Activated CD4-positive, alpha-beta T cell treated with anti-CD3 and anti-CD28 coated beads for 36 hours (primary cell): Measurements from ENCODE around the gene ARSA. TPM values are rescaled to one million over a fixed set of nuclear protein-coding genes. Genes with fewer than 3 reads are reported as not detected.

Experiments
- ATAC-seq: fragments of 200-7000 bp; cut with Tn5 transposase; one replicate; pipeline ENCODE4 v1.10.0; 2021; ENCODE audit warnings: mild to moderate bottlenecking, moderate library complexity
- CTCF ChIA-PET: fragments of 350-600 bp; sonication (Branson Sonifier 250); formaldehyde crosslinking; loops from one replicate; lab custom pipeline; 2021; ENCODE audit warnings: antibody characterized with exemption; lab: Charles Lee
- POLR2A ChIA-PET: fragments of 350-600 bp; sonication (Branson Sonifier 250); formaldehyde crosslinking; loops from one replicate; lab custom pipeline; 2021; ENCODE audit warnings: antibody characterized with exemption, inconsistent platforms; lab: Charles Lee
- DNase-seq: peaks from one replicate; pipeline ENCODE4 v3.0.0-alpha.2; 2020
- H3K27ac Mint-ChIP-seq: one replicate; pipeline ENCODE4 v1.8.0; 2021; ENCODE audit warnings: mixed read lengths
- H3K27me3 Mint-ChIP-seq: one replicate; pipeline ENCODE4 v1.8.0; 2021; ENCODE audit warnings: mixed read lengths
- H3K36me3 Mint-ChIP-seq: one replicate; pipeline ENCODE4 v1.8.0; 2021; ENCODE audit warnings: low read depth, mixed read lengths
- H3K4me1 Mint-ChIP-seq: one replicate; pipeline ENCODE4 v1.8.0; 2021; ENCODE audit warnings: mixed read lengths
- H3K4me3 Mint-ChIP-seq: one replicate; pipeline ENCODE4 v1.8.0; 2021; ENCODE audit warnings: mild to moderate bottlenecking, moderate library complexity, mixed read lengths
- H3K9me3 Mint-ChIP-seq: one replicate; pipeline ENCODE4 v1.8.0; 2021; ENCODE audit warnings: low read depth, mixed read lengths
- intact Hi-C, 2 experiments: fragments of 100-400 bp; cut with DNase I in 1 of 2; cut with micrococcal nuclease in 1 of 2; formaldehyde crosslinking; loops; one replicate each; pipeline versions ENCODE4 v1.14.2 to v1.15.1; 2022 to 2024; cut with DNase I, micrococcal nuclease
- total RNA-seq, 2 experiments: library from RNA; stranded (reverse); gene quantifications; one replicate each; pipeline ENCODE4 v1.2.3, GENCODE V29; 2021

The ARSA gene
- 10 to 100 TPM; 14.9 to 15.4 TPM for total RNA-seq

- POLR2A ChIA-PET, result no interaction called here
- ATAC-seq (peak; percentile 94), DNase-seq (peak; percentile 87)
- H3K9me3 Mint-ChIP-seq, result no peaks in the 10 kb centered on the region
- intact Hi-C loops, result loop anchor here (1.0 to 5.0 kb wide), 8 partner anchors 16 to 357 kb away; partner anchors contain the start of genes MAPK11 (in 1 of the 2), NCAPH2 (in 1 of the 2), PPP6R2 (in 1 of the 2) and SHANK3 (in 1 of the 2)
- CTCF ChIA-PET, result interaction anchor here (0.8 to 1.3 kb wide), 4 partner anchors 10 to 284 kb away, joined by 3 read pairs; no protein-coding TSS in a partner anchor
- peak within 1 kb of the TSS; percentile 75 for H3K27ac Mint-ChIP-seq
- peak within 1 kb of the TSS; percentile 76 for H3K4me3 Mint-ChIP-seq
- H3K36me3 Mint-ChIP-seq, result peaks cover 2% of the 10 kb centered on the region
- H3K4me1 Mint-ChIP-seq, result peaks cover 16% of the 10 kb centered on the region
- H3K27me3 Mint-ChIP-seq, result no peaks in the 10 kb centered on the region
Observed at GRCh38 chr22:50627642-50628542, at the start of gene ARSA. Gene ARSA (minus strand): TSS chr22:50628152. CDS start chr22:50627779, 373 bp downstream.

- ChIA-PET CTCF (interaction anchor here (1.5 kb wide), 1 partner anchor 14 kb away, joined by 5 read pairs; no protein-coding TSS in a partner anchor), POLR2A (no interaction called here)
- intact Hi-C loops, result no loop called here
- Mint-ChIP-seq H3K27ac (no peak overlapping the region), H3K27me3 (peaks cover 23% of the 10 kb centered on the region), H3K9me3 (no peaks in the 10 kb centered on the region), H3K4me1 (peaks cover 5% of the 10 kb centered on the region), H3K4me3 (no peak overlapping the region), H3K36me3 (no peaks in the 10 kb centered on the region)
- DNase-seq, result no peak
- no peak for ATAC-seq
Observed at GRCh38 chr22:50676661-50677492, 48.9 kb upstream of the ARSA start.

GRCh38 chr22:50676180-50676636, 48.3 kb upstream of the ARSA start:
- POLR2A ChIA-PET, result no interaction called here

GRCh38 chr22:50675553-50676179, 47.7 kb upstream of the ARSA start:
- ChIA-PET POLR2A (no interaction called here), CTCF (interaction anchor here (1.3 to 1.5 kb wide), 2 partner anchors 16 to 21 kb away, joined by 3 to 5 read pairs; no protein-coding TSS in a partner anchor)
- Mint-ChIP-seq H3K36me3 (no peaks in the 10 kb centered on the region), H3K27me3 (peaks cover 27% of the 10 kb centered on the region), H3K4me1 (peaks cover 5% of the 10 kb centered on the region), H3K27ac (no peak overlapping the region), H3K9me3 (no peaks in the 10 kb centered on the region), H3K4me3 (peak overlapping the region; percentile 7)
- ATAC-seq (no peak), DNase-seq (no peak)
- intact Hi-C loops, result no loop called here

More at GRCh38 chr22:50676180-50676636, 48.3 kb upstream of the ARSA start:
- peaks cover 27% of the 10 kb centered on the region for H3K27me3 Mint-ChIP-seq
- intact Hi-C loops, result no loop called here
- DNase-seq (no peak), ATAC-seq (no peak)
- peaks cover 5% of the 10 kb centered on the region for H3K4me1 Mint-ChIP-seq
- CTCF ChIA-PET, result interaction anchor here (1.3 to 1.5 kb wide), 2 partner anchors 15 to 20 kb away, joined by 3 to 5 read pairs; no protein-coding TSS in a partner anchor
- H3K4me3 Mint-ChIP-seq, result no peak overlapping the region
- H3K36me3 Mint-ChIP-seq, result no peaks in the 10 kb centered on the region
- no peaks in the 10 kb centered on the region for H3K9me3 Mint-ChIP-seq
- H3K27ac Mint-ChIP-seq, result no peak overlapping the region

GRCh38 chr22:50674606-50675552, 46.9 kb upstream of the ARSA start:
- Mint-ChIP-seq H3K4me1 (peaks cover 5% of the 10 kb centered on the region), H3K4me3 (peak overlapping the region; percentile 7), H3K36me3 (no peaks in the 10 kb centered on the region), H3K27ac (no peak overlapping the region), H3K27me3 (peaks cover 30% of the 10 kb centered on the region), H3K9me3 (no peaks in the 10 kb centered on the region)
- ATAC-seq (peak; percentile 46), DNase-seq (peak; percentile 37)
- intact Hi-C loops, result loop anchor here in 1 of 2 experiments (5.0 kb wide), 1 partner anchor 48 kb away; the partner anchor contains the start of gene ARSA
- POLR2A ChIA-PET, result no interaction called here
- CTCF ChIA-PET, result interaction anchor here (1.3 kb wide), 1 partner anchor 22 kb away, joined by 3 read pairs; no protein-coding TSS in a partner anchor

- POLR2A ChIA-PET, result no interaction called here
- H3K4me3 Mint-ChIP-seq, result no peak overlapping the region
- no peaks in the 10 kb centered on the region for H3K36me3 Mint-ChIP-seq
- no peaks in the 10 kb centered on the region for H3K9me3 Mint-ChIP-seq
- H3K4me1 Mint-ChIP-seq, result peaks cover 5% of the 10 kb centered on the region
- peaks cover 30% of the 10 kb centered on the region for H3K27me3 Mint-ChIP-seq
- H3K27ac Mint-ChIP-seq, result no peak overlapping the region
- no peak for DNase-seq
- ATAC-seq, result no peak
- intact Hi-C loops, result loop anchor here in 1 of 2 experiments (5.0 kb wide), 1 partner anchor 47 kb away; the partner anchor contains the start of gene ARSA
- CTCF ChIA-PET, result no interaction called here
Observed at GRCh38 chr22:50674130-50674500, 46.2 kb upstream of the ARSA start.

GRCh38 chr22:50673231-50674129, 45.5 kb upstream of the ARSA start:
- DNase-seq (peak; percentile 40), ATAC-seq (no peak)
- Mint-ChIP-seq H3K4me1 (peaks cover 5% of the 10 kb centered on the region), H3K4me3 (no peak overlapping the region), H3K27me3 (peaks cover 30% of the 10 kb centered on the region), H3K36me3 (no peaks in the 10 kb centered on the region), H3K27ac (no peak overlapping the region), H3K9me3 (no peaks in the 10 kb centered on the region)
- POLR2A ChIA-PET, result no interaction called here
- CTCF ChIA-PET, result interaction anchor here (1.3 kb wide), 1 partner anchor 18 kb away, joined by 3 read pairs; no protein-coding TSS in a partner anchor
- intact Hi-C loops, result loop anchor here in 1 of 2 experiments (5.0 kb wide), 1 partner anchor 46 kb away; the partner anchor contains the start of gene ARSA

- peak within 1 kb of the TSS; percentile 3 for H3K4me3 Mint-ChIP-seq
- no peak for DNase-seq
- ChIA-PET CTCF (interaction anchor here (1.3 kb wide), 1 partner anchor 19 kb away, joined by 3 read pairs; no protein-coding TSS in a partner anchor), POLR2A (no interaction called here)
- ATAC-seq, result no peak
- H3K36me3 Mint-ChIP-seq, result no peaks in the 10 kb centered on the region
- H3K9me3 Mint-ChIP-seq, result no peaks in the 10 kb centered on the region
- peaks cover 5% of the 10 kb centered on the region for H3K4me1 Mint-ChIP-seq
- intact Hi-C loops, result loop anchor here in 1 of 2 experiments (5.0 kb wide), 1 partner anchor 45 kb away; the partner anchor contains the start of gene ARSA
- no peak within 1 kb of the TSS for H3K27ac Mint-ChIP-seq
- peaks cover 32% of the 10 kb centered on the region for H3K27me3 Mint-ChIP-seq
Observed at GRCh38 chr22:50672471-50673230, 44.7 kb upstream of the ARSA start, which contains the start of gene SHANK3. Gene SHANK3 (plus strand): TSS chr22:50672823.
